SK-N-MC (cell line): ENCODE measurements around the gene COL13A1.

ENCODE experiments used
- EZH2 ChIP-seq: fragments of 200-600 bp; sonication (generic); IDR thresholded peaks from one replicate; pipeline ENCODE4 v1.6.1; 2017; ENCODE audit warnings: antibody characterized with exemption
- FOXP2 ChIP-seq: optimal IDR thresholded peaks from 2 replicates; pipeline ENCODE3; 2011; ENCODE audit warnings: mild to moderate bottlenecking, moderate library complexity; ENCODE audit not compliant: insufficient read depth; ENCODE audit errors: extremely low read length, control extremely low read depth
- POLR2AphosphoS5 ChIP-seq: IDR thresholded peaks from 2 replicates; pipeline ENCODE4 v1.6.1; 2012; ENCODE audit warnings: mild to moderate bottlenecking, low read depth, low read length, borderline replicate concordance

DNA sequence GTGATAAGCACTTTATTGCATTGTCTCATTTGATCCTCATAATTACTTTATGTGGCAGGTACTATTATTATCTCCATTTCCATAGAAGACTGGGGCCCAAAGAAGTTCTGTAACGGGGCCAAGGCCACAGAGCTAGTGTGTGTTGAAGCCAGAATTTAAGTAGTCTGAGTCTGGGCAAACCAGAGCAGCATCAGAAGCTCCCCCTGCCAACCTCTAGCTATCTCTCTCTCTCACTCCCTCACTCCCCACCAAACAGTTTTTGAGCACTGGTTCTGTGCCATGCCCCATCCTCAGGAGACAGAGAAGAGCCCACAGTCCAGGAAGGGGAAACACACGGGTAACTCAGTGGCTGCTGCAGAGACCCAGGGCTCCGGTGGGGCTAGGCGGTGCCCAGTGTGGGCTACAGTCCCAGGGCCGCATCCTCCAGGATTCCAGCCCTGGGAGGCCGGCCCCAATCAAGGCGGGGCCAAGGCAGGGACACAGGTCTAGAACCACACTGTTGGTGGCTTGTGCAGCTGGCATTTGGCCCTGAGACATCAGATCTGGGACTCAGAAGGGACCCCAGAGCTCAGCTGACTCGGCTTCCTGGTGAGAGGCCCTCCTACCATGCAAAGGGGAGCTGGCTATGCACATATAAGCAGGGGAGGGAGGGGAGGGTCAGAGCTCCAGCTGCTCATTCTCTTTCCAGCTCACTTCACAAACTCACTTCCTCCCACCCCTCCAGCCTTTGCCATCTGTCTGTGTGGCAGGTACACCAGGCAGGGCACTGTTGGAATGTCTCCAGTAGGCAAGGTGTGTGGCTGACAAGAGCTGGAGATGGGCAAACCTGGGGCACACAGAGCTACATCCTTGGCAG lies 34.4 kb downstream of the COL13A1 start:
- no peak for TF ChIP-seq POLR2AphosphoS5
- no peak for TF ChIP-seq EZH2
- no peak for TF ChIP-seq FOXP2
